HFF-Myc (cell line): ENCODE data around the gene SAP30BP.

Experiments used
- DNase-seq: peaks from one replicate; pipeline ENCODE4 v3.0.0-alpha.2; 2011; ENCODE audit warnings: low read depth; ENCODE audit errors: extremely low read depth
- H3K4me3 ChIP-seq: replicated peaks from 2 replicates; pipeline ENCODE4 v1.5.1; 2011; ENCODE audit warnings: low read depth, mild to moderate bottlenecking, control low read depth, low read length
- CTCF ChIP-seq: IDR thresholded peaks from 2 replicates; pipeline ENCODE4 v1.5.1; 2012; ENCODE audit warnings: mild to moderate bottlenecking, low read depth, low read length, control low read depth; ENCODE audit errors: missing control alignments

SAP30BP gene

GRCh38 chr17:75740631-75741077 lies 73.5 kb downstream of the SAP30BP start:
- no peak for DNase-seq
- no peak overlapping the region for H3K4me3 ChIP-seq
- TF ChIP-seq CTCF = no peak

GRCh38 chr17:75742337-75742736 lies 75.2 kb downstream of the SAP30BP start:
- DNase-seq = no peak
- no peak overlapping the region for H3K4me3 ChIP-seq
- no peak for TF ChIP-seq CTCF

GRCh38 chr17:75743625-75744206 lies 76.6 kb downstream of the SAP30BP start:
- no peak overlapping the region for H3K4me3 ChIP-seq
- DNase-seq = no peak
- no peak for TF ChIP-seq CTCF

- no peak overlapping the region for H3K4me3 ChIP-seq
- no peak for TF ChIP-seq CTCF
- no peak for DNase-seq
These were observed 81.6 kb downstream of the SAP30BP start for GRCh38 chr17:75748706-75749105.

- DNase-seq = no peak
- peak; percentile 90 for TF ChIP-seq CTCF
- H3K4me3 ChIP-seq = no peak overlapping the region
These were observed 82.6 kb downstream of the SAP30BP start for GRCh38 chr17:75749545-75750389.

- TF ChIP-seq CTCF = no peak
- H3K4me3 ChIP-seq = no peak overlapping the region
- DNase-seq = no peak
These were observed 83.7 kb downstream of the SAP30BP start for GRCh38 chr17:75750661-75751423.
